WERI-Rb-1 (cell line): ENCODE measurements around the gene ST8SIA5.

ENCODE experiments used
- DNase-seq: peaks from one replicate; pipeline ENCODE4 v3.0.0-alpha.2; 2020
- H3K27ac ChIP-seq: fragments of 250-450 bp; sonication (Bioruptor Pico); 2 replicates; pipeline ENCODE4 v1.5.1; 2020; ENCODE audit warnings: mild to moderate bottlenecking, moderate library complexity
- H3K27me3 ChIP-seq: fragments of 250-450 bp; sonication (Bioruptor Pico); 2 replicates; pipeline ENCODE4 v1.5.1; 2021; ENCODE audit warnings: mild to moderate bottlenecking, low read depth, moderate library complexity; ENCODE audit not compliant: insufficient read depth, severe bottlenecking
- H3K36me3 ChIP-seq: fragments of 250-450 bp; sonication (Bioruptor Pico); 2 replicates; pipeline ENCODE4 v1.5.1; 2020; ENCODE audit warnings: mild to moderate bottlenecking, moderate library complexity
- H3K4me3 ChIP-seq: 2 replicates; pipeline ENCODE4 v1.5.1; 2011; ENCODE audit warnings: low read depth, mild to moderate bottlenecking, control low read depth, low read length
- H3K9me3 ChIP-seq: fragments of 250-450 bp; sonication (Bioruptor Pico); 2 replicates; pipeline ENCODE4 v1.5.1; 2021; ENCODE audit warnings: mild to moderate bottlenecking, moderate library complexity; ENCODE audit not compliant: severe bottlenecking
- TF ChIP-seq, protein P1 (sequence below): IDR thresholded peaks from 2 replicates; pipeline ENCODE4 v1.5.1; 2011; ENCODE audit warnings: low read depth, mild to moderate bottlenecking, control low read depth, inconsistent platforms, low read length

Gene ST8SIA5

DNA sequence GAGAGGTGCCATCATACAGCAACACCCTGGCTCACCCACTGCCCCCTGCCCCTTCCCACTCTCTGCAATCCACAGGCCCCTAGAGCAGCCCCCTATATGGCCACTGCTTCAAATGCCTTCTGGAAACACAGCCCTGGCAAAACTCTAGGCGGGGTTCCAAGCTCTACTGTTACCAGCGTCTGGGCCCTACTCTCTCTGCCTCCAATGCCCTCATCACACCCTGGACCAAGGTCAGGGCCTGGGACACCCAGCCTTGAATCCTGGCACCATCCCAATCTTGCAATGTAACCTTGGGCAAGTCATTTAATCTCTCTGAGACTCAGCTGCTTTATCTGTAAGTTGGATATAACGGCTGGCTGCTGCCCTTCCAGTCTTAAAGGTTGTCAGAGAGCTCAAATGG, 60.6 kb downstream of the ST8SIA5 start:
- Histone ChIP-seq H3K27ac (no peak overlapping the region), H3K36me3 (no peaks in the 10 kb centered on the region), H3K27me3 (no peaks in the 10 kb centered on the region), H3K9me3 (no peaks in the 10 kb centered on the region), H3K4me3 (no peak overlapping the region)
- TF ChIP-seq, protein P1, sequence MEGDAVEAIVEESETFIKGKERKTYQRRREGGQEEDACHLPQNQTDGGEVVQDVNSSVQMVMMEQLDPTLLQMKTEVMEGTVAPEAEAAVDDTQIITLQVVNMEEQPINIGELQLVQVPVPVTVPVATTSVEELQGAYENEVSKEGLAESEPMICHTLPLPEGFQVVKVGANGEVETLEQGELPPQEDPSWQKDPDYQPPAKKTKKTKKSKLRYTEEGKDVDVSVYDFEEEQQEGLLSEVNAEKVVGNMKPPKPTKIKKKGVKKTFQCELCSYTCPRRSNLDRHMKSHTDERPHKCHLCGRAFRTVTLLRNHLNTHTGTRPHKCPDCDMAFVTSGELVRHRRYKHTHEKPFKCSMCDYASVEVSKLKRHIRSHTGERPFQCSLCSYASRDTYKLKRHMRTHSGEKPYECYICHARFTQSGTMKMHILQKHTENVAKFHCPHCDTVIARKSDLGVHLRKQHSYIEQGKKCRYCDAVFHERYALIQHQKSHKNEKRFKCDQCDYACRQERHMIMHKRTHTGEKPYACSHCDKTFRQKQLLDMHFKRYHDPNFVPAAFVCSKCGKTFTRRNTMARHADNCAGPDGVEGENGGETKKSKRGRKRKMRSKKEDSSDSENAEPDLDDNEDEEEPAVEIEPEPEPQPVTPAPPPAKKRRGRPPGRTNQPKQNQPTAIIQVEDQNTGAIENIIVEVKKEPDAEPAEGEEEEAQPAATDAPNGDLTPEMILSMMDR = no peak
- no peak for DNase-seq

DNA sequence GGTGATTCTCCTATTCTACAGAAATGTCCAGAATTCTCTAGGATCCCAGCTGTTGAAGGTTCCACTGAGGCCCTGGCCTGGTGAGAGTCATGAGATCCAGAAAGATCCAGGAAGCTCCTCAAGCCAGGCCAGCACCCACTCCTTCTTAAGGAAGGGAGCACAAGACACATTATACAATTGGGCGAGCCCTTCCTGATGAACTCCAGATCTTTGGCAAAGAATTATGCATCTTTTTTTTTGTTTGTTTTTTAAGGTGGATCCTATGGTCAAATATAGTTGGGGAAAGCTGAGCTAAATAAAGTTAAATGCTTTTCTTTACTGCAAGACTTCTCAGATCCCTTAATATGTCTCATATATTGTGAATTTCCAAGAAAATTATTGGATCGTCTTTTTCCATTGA, 62.9 kb downstream of the ST8SIA5 start:
- DNase-seq = no peak
- Histone ChIP-seq H3K27ac (no peak overlapping the region), H3K27me3 (no peaks in the 10 kb centered on the region), H3K9me3 (no peaks in the 10 kb centered on the region), H3K4me3 (no peak overlapping the region), H3K36me3 (no peaks in the 10 kb centered on the region)
- TF ChIP-seq, protein P1 = no peak

DNA sequence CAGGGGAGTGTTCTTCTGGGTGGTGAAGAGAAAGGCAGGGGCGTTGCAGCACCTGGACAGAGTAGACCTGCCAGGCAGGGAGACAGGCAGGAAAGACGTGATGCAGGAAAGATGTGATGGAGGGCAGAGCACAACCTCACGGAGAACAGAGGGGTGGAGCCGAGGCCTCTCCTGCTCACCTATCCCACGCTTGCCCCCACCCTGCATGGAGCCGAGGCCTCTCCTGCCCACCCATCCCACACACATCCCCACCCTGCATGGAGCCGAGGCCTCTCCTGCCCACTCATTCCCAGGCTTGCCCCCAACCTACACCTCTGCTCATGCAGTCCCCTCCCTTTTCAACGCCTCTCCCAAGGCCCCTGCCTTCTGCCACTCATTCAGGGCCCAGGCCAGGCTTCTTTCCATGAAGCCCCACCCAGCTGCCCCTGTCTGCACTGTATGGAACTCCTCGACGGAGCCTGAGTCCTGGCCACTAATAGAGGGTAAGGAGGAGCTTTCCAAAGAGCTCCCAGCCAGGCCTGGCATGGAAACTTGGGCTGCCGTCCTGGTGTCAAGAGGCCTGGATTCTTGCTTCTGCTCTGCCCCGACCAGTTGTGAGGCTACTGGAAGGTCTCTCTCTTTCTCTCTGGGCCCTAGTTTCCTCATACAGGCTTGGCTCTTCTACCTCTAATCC, 67.9 kb downstream of the ST8SIA5 start:
- H3K9me3 ChIP-seq = no peaks in the 10 kb centered on the region
- H3K4me3 ChIP-seq = no peak overlapping the region
- H3K36me3 ChIP-seq = no peaks in the 10 kb centered on the region
- H3K27ac ChIP-seq = no peak overlapping the region
- DNase-seq = no peak
- H3K27me3 ChIP-seq = no peaks in the 10 kb centered on the region
- TF ChIP-seq, protein P1 = no peak

DNA sequence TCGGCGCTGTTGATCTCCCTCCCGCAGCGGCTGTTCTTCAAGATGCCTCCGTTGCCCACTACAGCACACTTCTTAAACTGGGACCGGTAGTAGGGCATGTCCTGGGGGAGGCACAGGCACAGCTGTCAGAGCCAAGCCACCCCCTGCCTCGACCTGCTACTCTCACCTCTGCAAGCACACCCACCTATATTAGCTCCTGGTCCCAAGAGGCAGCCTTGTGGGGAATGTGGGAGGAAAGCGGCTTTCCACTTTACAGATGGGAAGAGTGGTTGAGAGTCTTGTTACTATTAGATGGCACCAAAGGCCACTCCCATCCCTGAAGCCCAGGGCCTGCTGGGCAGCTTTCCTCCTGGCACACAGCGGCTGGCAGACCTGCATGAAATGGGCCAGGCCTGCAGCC, 70.7 kb downstream of the ST8SIA5 start:
- H3K27me3 ChIP-seq = no peaks in the 10 kb centered on the region
- H3K9me3 ChIP-seq = no peaks in the 10 kb centered on the region
- TF ChIP-seq, protein P1 = no peak
- no peaks in the 10 kb centered on the region for H3K36me3 ChIP-seq
- no peak overlapping the region for H3K27ac ChIP-seq
- DNase-seq = no peak
- no peak overlapping the region for H3K4me3 ChIP-seq

DNA sequence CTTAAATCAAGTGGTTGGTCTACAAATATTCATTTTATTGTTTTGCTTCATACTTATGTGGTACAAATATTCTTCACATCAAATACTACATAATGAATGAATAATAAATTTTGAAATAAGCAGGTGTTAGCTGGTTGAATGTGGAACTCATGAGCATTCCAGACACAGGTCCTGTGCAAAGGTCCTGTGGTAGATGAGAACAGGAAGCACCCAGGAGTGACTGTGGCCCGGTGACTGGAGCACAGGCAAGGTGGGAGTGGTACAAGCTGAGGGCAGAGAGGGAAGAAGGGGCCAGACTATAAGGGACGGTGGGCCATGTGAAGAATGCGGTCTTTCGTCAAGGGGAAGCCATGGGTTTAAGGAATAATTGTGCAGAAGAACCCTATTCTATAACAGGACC, 73.6 kb downstream of the ST8SIA5 start:
- no peaks in the 10 kb centered on the region for H3K36me3 ChIP-seq
- H3K4me3 ChIP-seq = no peak overlapping the region
- DNase-seq = no peak
- TF ChIP-seq, protein P1 = no peak
- H3K27ac ChIP-seq = no peak overlapping the region
- no peaks in the 10 kb centered on the region for H3K9me3 ChIP-seq
- no peaks in the 10 kb centered on the region for H3K27me3 ChIP-seq
